ENCODE data around the gene DHFR. TPM values are rescaled to one million over a fixed set of nuclear protein-coding genes. Genes with fewer than 3 reads are reported as not detected.
A peak's percentile ranks its signal among the peaks of the same experiment; 100 is the strongest.

Gene DHFR
- total RNA-seq, 1 experiment from 2014 or later: 72.2 TPM

GRCh38 chr5:80703291-80703690 lies 48.5 kb upstream of the DHFR start:
- Histone ChIP-seq H3K27me3 (ENCODE audit: insufficient read depth, low read length) (no peaks in the 10 kb centered on the region), H3K4me1 (ENCODE audit: insufficient read depth, low read length) (peaks cover 7% of the 10 kb centered on the region; the same call in 1 of the 2 replicates), H3K4ac (ENCODE audit: low read depth, low read length) (no peak overlapping the region), H3K4me2 (ENCODE audit: insufficient read depth, insufficient read length, low read length) (no peak overlapping the region), H3K56ac (ENCODE audit: insufficient read length, low read depth, low read length) (no peak overlapping the region), H3T11ph (ENCODE audit: low read length) (no peak overlapping the region), H3K18ac (ENCODE audit: insufficient read length, low read depth, low read length) (no peak overlapping the region), H2BK15ac (ENCODE audit: low read depth, low read length) (no peak overlapping the region), H3K79me1 (ENCODE audit: insufficient read depth, low read depth, low read length, poor library complexity, severe bottlenecking) (no peaks in the 10 kb centered on the region), H3K79me2 (ENCODE audit: insufficient read depth, low read length) (no peaks in the 10 kb centered on the region), H2BK20ac (ENCODE audit: low read depth, low read length, poor library complexity, severe bottlenecking) (no peak overlapping the region), H2BK12ac (ENCODE audit: insufficient read length, low read depth, low read length) (no peak overlapping the region), H2AFZ (ENCODE audit: low read length) (no peak overlapping the region), H3K27ac (ENCODE audit: insufficient read length, low read depth, low read length) (no peak overlapping the region), H4K8ac (replicated peaks; ENCODE audit: insufficient read length, low read depth, low read length) (no peak overlapping the region), H4K5ac (ENCODE audit: insufficient read length, low read depth, low read length) (no peak overlapping the region), H3K14ac (ENCODE audit: insufficient read depth, low read length) (no peak overlapping the region), H3K23ac (ENCODE audit: insufficient read length, low read depth, low read length) (no peak overlapping the region), H2BK5ac (ENCODE audit: insufficient read length, low read length) (no peak overlapping the region), H4K20me1 (ENCODE audit: control insufficient read depth, insufficient read depth, insufficient read length) (no peaks in the 10 kb centered on the region), H2AK5ac (ENCODE audit: insufficient read length, low read length) (no peak overlapping the region), H3K9me3 (ENCODE audit: control insufficient read depth, low read depth, low read length) (no peaks in the 10 kb centered on the region), H2BK120ac (ENCODE audit: low read depth, low read length, poor library complexity, severe bottlenecking) (no peak overlapping the region), H3K23me2 (ENCODE audit: insufficient read length, low read depth, low read length, poor library complexity, severe bottlenecking) (no peaks in the 10 kb centered on the region), H3K9ac (ENCODE audit: extremely low read depth, insufficient read length, low read length) (no peak overlapping the region), H4K91ac (ENCODE audit: insufficient read length, low read depth, low read length) (no peak overlapping the region)
- H3K27ac Mint-ChIP-seq: peak overlapping the region in 1 of 3 experiments; percentile 18; a peak in 1 of 7 replicates
- no peak for DNase-seq
- no peak overlapping the region for H3K4me3 Mint-ChIP-seq
- H3K9me3 Mint-ChIP-seq: no peaks in the 10 kb centered on the region
- peaks cover 6 to 24% of the 10 kb centered on the region in 2 experiments for H3K4me1 Mint-ChIP-seq
- no peak for TF ChIP-seq CTCF (conservative IDR thresholded peaks at IDR 0.05)
- H3K36me3 Mint-ChIP-seq (ENCODE audit: insufficient read depth in 1 of 3, low read depth in 3 of 3): peaks cover 9 to 16% (median 15%) of the 10 kb centered on the region in 3 experiments
- H3K27me3 Mint-ChIP-seq (ENCODE audit: low read depth): no peaks in the 10 kb centered on the region
